B cell (primary cell): ENCODE results near the gene UQCC5.

Experiments
- EZH2 ChIP-seq: IDR thresholded peaks from 2 replicates; pipeline ENCODE4 v1.6.1; 2012; ENCODE audit warnings: borderline replicate concordance, low read depth, mild to moderate bottlenecking, moderate library complexity, low read length; ENCODE audit not compliant: insufficient read depth, poor library complexity, severe bottlenecking
- TF ChIP-seq, protein P1 (sequence below): fragments of 200-600 bp; IDR thresholded peaks from one replicate; pipeline ENCODE4 v1.8.0; 2022; ENCODE audit warnings: antibody characterized with exemption, mild to moderate bottlenecking

DNA sequence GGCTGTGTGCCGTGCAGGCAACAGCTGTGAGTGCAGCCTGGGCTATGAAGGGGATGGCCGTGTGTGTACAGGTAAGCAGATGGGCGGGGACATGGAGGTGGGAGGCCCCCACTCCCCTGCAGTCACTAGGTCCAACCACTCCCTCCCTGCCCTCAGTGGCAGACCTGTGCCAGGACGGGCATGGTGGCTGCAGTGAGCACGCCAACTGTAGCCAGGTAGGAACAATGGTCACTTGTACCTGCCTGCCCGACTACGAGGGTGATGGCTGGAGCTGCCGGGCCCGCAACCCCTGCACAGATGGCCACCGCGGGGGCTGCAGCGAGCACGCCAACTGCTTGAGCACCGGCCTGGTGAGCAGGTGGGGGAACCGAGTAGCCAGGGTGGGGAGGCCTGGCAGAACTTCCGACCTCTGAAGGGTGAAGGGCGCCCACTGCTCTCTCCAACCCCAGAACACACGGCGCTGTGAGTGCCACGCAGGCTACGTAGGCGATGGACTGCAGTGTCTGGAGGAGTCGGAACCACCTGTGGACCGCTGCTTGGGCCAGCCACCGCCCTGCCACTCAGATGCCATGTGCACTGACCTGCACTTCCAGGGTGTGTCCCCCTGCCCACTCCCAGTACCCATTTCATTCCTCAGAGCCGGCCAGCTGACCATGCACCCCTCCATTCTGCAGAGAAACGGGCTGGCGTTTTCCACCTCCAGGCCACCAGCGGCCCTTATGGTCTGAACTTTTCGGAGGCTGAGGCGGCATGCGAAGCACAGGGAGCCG, 14.3 kb upstream of the UQCC5 start:
- TF ChIP-seq, protein P1, sequence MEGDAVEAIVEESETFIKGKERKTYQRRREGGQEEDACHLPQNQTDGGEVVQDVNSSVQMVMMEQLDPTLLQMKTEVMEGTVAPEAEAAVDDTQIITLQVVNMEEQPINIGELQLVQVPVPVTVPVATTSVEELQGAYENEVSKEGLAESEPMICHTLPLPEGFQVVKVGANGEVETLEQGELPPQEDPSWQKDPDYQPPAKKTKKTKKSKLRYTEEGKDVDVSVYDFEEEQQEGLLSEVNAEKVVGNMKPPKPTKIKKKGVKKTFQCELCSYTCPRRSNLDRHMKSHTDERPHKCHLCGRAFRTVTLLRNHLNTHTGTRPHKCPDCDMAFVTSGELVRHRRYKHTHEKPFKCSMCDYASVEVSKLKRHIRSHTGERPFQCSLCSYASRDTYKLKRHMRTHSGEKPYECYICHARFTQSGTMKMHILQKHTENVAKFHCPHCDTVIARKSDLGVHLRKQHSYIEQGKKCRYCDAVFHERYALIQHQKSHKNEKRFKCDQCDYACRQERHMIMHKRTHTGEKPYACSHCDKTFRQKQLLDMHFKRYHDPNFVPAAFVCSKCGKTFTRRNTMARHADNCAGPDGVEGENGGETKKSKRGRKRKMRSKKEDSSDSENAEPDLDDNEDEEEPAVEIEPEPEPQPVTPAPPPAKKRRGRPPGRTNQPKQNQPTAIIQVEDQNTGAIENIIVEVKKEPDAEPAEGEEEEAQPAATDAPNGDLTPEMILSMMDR = no peak
- no peak for TF ChIP-seq EZH2
